Activated CD4-positive, alpha-beta T cell treated with anti-CD3 and anti-CD28 coated beads for 4 hours (primary cell): ENCODE results near the gene GPRC5C.

Experiments
- DNase-seq, 2 donors: peaks; one replicate each; pipeline ENCODE4 v3.0.0-alpha.2; 2020

Gene GPRC5C

DNA sequence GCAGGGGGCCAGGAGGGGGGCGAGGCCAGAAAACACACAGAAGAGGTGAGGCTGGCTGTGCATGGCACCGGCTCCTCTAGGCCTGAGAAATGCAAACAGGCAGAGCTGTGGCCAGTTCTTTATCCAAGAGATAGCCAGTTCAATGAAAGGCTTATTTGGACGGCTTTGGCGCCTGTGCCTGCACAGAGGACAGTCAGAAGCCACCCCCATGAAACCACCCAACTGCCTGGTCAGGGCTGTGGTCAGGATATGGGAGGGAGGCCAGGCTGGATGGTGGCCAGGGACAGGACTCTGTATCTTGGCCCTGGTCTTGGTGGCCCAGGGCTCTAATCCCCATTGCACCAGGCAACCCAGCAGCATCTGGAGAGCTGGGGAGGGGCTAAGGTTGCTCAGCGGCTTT is 24.5 kb upstream of the GPRC5C start:
- DNase-seq = no peak

DNA sequence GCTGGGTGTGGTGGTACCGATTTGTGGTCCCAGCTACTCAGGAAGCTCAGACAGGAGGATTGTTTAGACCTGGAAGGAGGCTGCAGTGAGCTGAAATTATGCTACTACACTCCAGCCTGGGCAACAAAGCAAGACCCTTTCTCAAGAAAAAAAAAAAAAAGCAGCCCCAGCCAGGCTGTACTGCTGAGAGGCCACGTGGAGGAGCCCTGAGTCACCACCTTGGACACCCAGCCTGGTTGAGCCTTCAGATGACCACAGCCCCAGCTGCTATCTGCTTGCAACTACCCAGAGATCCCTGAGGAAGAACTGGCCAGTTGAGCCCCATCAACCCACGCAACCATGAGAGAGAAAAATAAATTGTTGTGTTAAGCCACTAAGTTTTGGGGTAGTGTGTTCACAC is 23.6 kb upstream of the GPRC5C start:
- DNase-seq = no peak

DNA sequence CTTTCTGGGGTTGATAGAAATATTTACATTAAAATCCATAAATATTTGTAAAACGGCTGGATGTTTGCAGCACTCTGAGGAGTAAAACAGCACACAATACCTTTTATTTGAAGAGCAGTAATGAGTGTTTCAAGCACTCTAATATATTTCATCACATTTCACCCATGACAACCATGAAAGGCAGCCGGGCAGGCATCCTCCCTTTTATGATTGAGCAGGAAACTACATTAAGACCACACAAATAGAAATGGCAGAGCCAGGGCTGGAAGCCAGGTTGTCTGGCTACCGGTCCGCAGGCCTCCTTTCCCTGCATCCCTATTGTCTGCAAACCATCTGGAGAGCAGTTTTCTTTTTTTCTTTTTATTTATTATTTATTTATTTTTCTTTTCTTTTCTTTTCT is 23.1 kb upstream of the GPRC5C start:
- no peak for DNase-seq

DNA sequence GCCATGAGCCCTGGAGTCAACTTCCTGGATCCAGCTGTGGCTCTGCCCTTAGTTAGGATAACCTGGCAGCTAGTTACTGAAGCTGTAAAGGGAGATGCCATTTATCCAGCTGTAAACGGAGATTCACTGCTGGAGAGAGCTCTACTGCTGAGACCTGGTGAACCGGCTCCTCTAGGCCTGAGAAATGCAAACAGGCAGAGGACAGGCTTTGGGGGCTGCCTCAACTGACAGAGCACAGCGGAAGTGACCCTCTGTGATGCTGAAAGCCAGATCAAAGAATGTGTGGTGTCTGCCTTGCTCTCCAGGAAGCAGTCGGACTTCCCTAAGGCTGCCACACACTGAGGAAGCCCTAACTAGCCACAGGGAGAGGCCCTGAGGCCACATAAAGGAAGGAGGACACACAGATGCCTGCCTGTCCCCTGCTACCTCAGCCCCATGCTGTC is 21.9 kb upstream of the GPRC5C start:
- DNase-seq = no peak

DNA sequence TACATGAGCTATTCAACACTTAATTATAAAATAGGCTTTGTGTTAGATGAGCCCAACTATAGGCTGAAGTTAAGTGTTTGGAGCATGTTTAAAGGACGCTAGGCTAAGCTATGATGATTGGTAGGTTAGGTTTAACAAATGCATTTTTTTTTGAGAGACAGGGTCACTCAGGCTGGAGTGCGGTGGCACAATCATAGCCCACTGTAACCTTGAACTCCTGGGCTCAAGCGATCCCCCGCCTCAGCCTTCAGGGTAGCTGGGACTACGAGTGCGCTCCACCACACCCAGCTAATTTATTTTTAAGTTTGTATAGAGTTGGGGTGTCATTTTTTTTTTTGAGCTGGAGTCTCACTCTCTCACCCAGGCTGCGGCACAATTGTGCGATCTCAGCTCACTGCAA is 19.3 kb upstream of the GPRC5C start:
- no peak for DNase-seq

DNA sequence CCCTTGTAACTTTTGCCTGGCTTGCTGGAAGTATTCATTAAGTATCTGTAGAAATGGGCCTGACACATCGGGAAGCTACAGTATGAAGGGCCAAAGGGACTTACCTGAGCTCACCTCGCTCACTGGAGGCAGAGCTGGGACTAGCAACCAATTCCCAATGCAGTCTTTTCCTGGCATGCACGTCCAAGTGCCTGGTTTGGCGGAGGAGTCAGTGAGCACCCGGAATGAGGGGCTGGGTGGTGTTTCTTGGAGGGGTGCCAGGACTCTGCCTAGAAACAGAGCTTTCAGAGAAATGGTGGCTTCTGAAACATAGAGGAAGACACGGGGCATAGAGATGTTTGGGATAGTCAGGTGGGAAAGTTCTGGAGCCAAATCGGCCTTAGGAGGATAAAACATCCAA is 18.4 kb upstream of the GPRC5C start:
- no peak for DNase-seq

DNA sequence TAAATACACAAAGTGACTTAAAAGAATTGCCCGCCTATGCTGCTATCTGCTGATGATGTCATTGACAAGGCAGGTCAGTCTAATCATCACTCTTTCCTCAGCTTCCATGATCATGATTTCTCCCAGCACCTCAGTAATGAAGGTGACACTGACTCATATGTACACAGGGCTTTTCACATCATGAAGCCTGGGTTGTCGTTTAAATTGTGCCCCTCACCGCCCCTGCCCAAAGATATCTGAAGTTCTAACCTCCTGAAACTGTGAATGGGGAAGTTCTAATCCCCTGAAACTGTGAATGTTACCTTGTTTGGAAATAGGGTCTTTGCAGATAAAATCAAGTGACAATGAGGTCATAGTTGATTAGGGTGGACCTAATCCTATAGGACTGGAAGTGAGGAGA is 17.4 kb upstream of the GPRC5C start:
- DNase-seq = no peak

DNA sequence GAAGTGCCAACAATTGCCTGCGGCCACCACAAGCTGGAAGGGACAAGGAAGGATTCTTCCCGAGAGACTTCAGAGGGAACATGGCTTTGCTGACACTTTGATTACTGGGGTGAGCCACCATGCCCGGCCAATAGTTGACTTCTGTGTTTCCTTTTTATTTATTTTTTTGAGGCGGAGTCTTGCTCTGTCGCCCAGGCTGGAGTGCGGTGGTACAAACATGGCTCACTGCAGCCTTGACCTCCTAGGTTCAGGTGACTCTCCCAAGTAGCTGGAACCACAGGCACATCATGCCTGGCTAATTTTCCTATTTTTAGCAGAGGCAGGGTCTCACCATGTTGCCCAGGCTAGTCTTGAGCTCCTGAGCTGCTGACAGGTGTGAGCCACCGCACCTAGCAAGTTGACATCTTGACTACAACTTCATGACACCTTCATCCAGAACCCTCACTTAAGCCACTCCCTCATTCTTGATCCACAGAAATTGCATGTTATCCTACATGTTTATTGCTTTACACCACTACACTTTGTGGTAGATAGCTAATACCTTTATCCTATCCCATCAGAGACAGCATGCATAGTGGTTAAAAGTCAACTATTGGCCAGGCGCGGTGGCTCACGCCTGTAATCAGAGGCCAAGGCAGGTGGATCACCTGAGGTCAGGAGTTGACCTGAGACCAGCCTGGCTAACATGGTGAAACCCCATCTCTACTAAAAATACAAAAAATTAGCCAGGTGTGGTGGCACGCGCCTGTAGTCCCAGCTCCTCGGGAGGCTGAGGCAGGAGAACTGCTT is 16.1 kb upstream of the GPRC5C start:
- DNase-seq = no peak

DNA sequence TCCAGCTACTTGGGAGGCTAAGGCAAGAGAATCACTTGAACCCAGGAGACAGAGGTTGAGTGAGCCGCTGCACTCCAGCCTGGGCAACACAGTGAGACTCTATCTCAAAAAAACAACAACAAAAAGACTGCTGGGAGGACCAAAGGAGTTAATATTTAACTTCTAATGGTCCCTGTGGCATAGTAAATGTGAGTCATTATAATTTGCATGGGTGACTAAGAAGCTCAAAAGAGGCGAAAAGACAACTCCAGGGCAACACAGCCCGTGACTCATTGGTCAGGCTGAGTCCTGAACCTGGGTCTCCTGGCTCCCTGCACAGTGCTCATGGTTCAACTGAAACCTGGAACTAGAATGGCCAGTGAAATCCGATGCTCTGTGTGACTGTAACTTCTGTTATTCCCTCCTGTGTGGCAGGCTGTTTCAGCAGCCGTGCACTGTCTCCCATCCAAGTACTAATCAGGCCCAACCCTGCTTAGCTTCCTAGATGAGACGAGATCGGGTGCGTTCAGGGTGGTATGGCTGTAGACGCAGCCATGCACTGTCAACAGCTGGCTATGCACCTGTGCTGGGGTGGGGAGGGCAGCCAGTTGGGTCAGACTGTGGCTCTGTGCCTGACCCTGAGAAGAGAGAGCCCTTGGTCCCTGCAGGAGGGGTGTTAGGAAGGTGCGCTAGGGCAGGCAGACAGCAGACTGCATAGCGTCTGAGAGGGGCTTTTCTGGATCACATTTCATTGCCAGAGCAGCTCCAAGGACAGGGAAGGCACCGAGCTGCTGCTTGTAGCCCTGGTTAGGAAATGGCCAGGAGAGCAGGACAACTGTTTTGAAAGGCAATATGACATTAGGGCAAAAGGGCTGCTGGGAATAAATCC is 14.5 kb upstream of the GPRC5C start:
- no peak for DNase-seq

DNA sequence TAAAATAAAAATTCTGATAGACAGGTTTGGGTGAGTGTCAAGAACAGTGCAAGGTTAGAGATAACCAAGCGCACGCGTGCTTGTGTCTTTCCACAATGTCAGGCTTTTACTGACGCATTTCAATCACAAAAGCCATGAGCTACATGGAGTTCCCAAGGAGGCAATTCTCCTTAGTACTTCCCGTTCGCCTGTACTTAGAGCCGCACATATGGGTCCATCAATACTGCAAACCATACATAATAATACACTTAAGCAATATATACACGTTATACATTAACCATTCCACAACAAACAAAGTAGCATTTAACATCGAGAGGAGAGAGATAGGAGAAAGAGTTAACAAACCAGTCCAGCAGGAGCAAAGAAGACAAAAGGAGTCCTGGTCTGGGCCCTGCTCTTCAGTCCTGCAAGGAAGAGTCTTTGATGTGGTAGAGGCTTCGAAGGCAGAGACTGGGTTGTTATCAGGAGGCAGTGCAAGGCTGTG is 11.9 kb upstream of the GPRC5C start:
- no peak for DNase-seq

DNA sequence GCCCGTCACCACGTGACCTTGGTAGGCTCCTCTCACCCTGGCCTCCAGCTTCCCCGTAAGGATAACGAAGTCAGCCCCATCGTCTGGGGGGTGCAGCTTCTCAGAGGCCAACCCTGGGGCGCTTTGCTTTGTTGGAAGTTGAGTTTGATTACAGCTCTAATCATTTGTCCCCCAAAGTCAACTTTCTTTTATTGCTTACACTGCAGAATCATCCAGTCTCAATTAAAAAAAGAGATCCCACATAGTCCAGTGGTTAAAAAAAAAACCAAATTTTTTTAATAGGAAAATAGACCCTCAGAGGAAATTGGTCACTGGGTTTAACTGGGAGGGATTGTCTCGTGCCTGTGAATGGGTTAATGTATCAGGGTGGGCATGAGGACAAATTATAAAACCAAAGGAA is 7.8 kb upstream of the GPRC5C start:
- DNase-seq = no peak

DNA sequence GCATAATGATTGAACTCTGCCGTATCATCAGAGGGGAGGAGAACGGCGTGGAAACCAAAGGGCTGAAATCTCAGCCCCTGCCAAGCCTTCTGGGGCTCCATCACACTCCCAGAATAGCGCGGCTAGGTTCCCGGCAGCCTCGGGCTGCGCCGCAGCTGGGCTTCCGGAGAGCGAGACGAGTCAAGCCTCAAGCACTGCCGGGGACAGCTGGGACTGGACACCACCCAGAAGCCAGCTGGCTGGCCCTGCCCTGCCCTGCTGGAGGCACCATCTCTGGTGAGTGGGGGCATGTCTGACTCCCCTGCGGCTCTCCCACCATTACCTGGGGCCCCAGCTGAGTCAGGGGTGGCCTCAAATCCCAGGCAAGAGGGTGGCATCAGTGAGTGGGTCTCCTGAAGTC is 7.2 kb upstream of the GPRC5C start:
- no peak for DNase-seq

DNA sequence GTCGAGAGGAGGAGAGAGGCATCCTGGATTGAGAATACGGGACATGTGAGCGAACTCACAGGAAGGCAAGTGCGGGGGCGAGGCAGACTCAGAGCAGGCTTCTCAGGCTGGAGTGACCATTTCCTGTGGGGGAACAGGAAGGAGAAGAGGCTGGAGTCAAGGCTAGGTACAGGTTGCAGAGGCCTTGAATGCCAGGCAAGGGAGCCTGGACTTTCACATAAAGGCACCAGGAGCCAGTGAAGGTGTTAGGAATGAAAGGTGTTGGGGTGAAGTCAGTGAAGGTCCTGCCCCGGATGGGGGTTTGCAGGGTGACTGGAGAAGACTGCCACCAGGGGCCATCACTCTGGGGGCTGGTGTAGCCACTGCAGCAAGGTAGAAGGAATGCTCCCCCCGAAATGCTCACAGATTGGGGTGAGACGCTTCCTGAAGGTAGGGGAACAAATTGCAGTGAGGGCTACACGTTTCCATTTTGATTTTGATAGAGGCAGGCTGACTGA is 5.3 kb upstream of the GPRC5C start:
- DNase-seq = no peak

DNA sequence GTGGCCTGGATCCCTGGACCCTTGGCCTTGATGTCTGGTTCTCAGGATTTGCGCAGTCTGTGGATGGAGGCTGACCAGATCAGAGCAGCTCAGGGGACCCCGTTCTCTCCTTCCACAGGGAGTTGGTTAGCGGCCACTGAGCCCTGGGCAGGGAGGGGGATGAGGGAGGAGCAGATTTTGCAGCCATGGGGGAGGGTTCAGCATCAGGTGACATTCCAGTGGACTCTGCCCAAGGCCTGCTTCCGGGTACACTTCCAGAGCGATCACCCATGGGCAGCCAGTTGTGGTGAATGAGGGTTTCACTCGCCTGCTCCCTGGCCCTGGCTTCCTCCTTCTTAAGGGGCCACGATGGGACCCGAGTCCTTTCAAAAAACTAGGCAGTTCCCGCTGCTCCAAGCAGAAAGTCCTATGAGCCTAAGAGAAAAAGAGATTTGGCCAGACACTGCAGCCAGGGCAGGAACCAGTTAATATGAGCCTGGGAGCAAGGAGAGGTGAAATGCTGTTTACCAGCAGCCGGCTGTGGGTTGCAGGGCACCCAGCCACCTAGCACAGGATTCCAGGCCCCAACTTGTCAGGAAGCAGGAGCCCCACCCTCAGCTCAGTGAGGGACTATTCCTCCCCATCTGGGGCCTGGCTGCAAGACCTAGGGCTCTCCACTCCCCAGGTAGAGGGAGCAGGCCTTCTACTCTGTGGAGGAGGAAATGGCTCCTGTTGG is 4.7 kb upstream of the GPRC5C start:
- DNase-seq = no peak

DNA sequence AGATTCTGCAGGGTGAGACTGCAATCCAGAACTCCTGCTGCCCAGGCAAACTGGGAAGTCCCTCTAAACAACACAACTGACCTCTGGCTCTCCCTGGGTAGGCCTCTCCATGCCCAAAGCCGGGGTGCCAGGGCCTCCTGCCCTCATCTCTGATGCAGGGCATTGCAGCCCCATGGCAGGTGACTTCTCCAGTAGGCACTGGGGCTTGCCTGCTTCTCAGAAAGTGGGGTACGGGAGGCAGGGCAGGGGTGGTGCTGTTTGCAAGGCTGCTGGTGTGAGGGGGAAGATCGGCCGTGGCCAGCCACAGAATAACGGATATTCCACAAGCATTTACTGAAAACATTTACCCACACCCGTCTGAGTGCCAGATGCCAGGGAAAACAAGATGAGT is 4.1 kb upstream of the GPRC5C start:
- DNase-seq = no peak

DNA sequence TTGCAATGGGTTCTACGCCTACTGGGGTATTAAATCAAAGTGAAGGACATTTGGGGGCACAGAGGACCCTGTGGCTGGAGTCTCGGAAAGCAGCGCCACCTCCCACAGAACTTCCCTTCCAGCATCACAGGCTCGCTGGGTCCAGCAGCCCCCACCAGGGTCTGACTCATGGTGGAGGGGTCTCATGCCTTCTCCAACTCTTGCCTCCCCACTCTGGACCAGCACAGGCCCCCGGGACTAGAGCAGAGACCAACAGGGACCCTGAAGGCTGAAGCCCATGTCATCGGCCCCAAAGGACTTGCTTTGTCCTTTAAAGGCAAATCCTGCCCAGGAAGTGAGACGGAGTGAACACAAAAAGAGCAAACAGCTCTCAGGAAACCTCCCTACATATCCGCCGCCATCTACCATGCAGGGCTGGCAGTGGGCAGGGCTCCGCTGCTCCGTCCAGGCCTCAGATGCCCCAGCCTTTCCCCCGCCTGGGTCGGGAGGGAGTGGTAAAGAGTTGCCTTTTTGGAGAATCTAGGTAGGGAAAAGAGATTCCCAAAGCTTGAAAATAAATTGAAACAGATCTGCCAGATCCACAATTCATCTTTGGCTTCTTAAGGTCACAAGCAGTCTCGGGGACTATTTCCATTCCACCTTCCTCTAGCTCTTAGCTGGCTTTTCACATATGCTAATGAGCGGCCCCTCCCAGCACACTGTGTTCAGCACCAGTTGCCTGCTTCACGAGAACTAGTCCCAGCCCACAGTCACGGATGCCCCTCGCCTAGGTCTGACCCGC is 2.1 kb upstream of the GPRC5C start:
- no peak for DNase-seq

DNA sequence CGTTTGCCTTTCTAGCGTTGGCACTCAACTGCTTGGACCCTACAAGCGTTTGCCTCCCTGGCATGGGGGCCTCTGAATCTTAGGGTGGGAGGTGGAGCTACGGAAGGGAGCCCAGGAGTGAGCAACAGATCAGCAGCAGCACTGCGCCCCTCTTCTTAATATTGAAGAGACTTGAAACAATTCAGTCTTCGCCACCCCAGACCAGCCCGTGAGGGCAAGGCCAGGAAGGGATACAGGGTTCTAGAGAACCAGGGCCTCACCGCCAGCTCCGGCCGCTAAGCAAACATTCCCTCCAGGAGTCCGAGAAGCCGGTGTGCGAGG is 1.5 kb upstream of the GPRC5C start:
- no peak for DNase-seq

DNA sequence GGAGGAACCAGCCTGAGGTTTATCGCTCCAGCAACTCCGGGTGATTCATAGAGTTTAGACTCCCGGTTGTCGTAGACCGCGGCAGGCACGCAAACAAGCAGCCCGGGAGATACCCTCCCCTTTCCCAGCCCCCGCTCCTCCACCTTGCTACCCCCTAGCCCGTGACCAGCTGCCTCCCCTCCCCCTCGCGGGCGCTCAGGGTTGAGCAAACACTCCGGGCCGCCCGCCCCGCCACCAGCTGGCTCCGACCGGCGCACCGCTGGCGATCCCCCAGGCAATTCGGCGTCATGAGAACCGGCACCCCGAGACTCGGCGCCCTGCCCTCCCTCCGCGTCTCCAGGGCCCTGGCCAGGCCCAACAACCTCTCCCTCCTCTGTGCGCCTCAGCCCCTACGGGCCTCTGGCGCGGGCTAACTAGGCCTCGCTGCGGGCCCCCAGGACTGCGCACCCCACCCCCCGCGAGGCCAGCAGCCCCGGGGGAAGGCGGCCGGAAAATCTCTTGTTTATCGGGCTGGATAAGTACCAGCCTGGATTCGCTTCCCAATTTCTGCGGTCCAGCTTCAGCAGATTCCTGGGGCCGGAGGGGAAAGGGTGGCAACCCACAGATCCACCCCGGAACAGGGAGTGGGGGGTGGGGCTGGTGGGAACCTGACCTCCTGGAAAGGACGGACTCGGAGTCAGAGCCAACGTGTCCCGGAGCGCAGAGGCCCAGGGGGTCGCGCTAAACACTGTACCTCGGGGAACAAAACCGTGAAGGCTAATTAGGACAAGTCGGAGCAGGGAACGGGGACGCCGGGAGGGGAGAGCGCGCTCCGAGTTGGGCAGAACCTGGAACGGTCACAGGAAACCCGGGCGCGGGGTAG is 951 bp upstream of the GPRC5C start:
- DNase-seq = no peak

DNA sequence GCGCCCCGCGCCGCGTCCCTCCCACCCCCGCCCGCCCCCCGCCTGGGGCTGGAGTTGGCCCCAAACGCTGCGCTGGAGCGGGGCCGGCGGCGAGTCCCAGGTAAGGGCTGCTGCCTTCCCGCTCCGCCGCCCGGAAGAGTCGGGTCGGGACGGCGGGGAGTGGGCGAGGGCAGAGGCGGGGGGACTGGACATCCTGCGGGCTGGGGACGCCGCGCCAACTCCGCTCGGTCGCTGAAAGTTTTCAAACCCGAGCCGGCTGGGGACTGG is 469 bp downstream of the GPRC5C start:
- no peak for DNase-seq

DNA sequence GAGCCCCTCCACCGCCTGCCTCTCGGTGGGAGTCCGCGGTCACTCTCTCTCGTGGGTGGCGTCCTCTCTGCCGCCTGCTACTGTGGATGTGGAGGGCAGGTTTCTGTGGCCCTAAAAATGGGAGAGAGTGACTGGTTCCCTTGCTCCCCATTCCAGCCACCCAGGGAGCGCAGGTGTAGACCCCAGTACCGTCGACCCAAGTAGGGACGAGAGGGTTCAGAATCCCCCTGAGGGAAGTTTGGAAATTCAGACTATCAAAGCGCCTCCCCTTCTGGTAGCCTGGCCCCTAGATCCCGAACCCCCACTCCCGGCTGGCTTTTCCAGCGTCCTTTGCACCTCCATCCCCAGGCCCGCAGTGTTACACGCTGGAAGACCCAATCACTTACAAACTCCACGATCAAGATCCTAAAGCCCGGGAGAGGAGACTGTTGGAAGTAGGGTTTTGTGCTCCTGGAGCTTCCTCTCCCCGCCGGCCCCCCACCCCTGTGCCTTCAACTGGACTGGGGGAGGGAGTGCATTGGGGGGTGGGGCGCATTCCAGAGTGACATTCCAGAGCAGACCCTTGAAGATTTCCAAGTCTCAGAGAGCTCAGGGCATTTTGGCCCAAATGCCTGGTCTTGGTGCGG is 991 bp downstream of the GPRC5C start:
- DNase-seq = no peak

DNA sequence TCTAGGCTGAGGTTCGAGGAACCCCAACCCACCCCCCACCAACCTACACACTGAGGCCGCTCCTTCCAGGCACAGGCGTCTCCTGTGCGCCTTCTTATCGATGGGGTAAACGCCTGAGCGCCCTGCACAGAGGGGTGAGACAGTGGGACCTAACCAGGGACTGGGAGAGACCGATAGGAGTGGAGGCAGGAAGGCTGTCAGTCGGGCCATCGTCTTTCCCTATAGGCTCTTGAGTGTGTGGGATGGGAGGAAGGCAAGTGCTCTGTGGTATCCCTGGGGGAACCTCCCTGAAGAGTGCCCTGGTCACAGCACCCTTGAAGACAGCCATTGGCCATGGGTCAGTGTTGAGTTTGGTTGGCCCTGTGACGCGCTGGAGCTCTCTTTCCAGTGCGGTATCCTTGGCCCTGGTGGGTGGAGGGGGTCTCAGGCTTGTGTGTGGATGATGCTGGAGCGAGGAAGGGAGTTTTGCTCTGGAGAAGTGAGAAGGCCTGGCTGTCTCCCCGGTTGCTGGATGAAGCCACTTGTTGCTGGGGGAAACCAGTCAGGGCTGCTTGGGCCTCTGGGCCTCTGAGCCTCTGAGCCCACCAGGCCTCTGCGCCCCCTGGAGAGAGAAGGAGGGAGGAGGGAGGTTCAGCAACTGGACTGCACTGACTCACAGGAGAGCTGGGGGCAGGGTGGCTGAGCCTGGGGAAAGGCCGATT is 1.7 kb downstream of the GPRC5C start:
- no peak for DNase-seq
